GM19328 (cell line): ENCODE results near the gene GOLGA8S.
"Not testable (repeated sequence)": the region's sequence is repeated elsewhere in the genome, so short reads cannot be mapped to it uniquely, and the experiment has no call there.

Source experiments
- ATAC-seq: cut with Tn5 transposase; IDR thresholded peaks from one replicate; pipeline ENCODE4 v1.9.1; 2021; ENCODE audit warnings: mild to moderate bottlenecking, moderate library complexity; ENCODE audit not compliant: unreplicated experiment

Gene GOLGA8S

GRCh38 chr15:23354448-23354847, at the start of gene GOLGA8S:
TSS of gene GOLGA8S (plus strand) at chr15:23354748. CDS start at chr15:23354810, 62 bp downstream.
- ATAC-seq = not testable (repeated sequence)

GRCh38 chr15:23304805-23305204, 49.7 kb upstream of the GOLGA8S start:
- ATAC-seq = not testable (repeated sequence)

- ATAC-seq = not testable (repeated sequence)
Observed at GRCh38 chr15:23305921-23306320, 48.6 kb upstream of the GOLGA8S start.

GRCh38 chr15:23311233-23311632, 43.3 kb upstream of the GOLGA8S start:
- ATAC-seq = not testable (repeated sequence)

- ATAC-seq = not testable (repeated sequence)
Observed at GRCh38 chr15:23334096-23334495, 20.5 kb upstream of the GOLGA8S start, which contains the start of gene GOLGA6L26. TSS of gene GOLGA6L26 (minus strand) at chr15:23334196. CDS start at chr15:23334135, 61 bp downstream.

- ATAC-seq = not testable (repeated sequence)
Observed at GRCh38 chr15:23362622-23363021, 8.1 kb downstream of the GOLGA8S start.

GRCh38 chr15:23364261-23364660, 9.7 kb downstream of the GOLGA8S start:
- ATAC-seq = not testable (repeated sequence)

GRCh38 chr15:23370578-23370977, 16.0 kb downstream of the GOLGA8S start:
- no peak for ATAC-seq

GRCh38 chr15:23371134-23371533, 16.6 kb downstream of the GOLGA8S start:
- ATAC-seq = not testable (repeated sequence)

GRCh38 chr15:23371868-23372267, 17.3 kb downstream of the GOLGA8S start:
- ATAC-seq = not testable (repeated sequence)

GRCh38 chr15:23372284-23372683, 17.7 kb downstream of the GOLGA8S start:
- ATAC-seq = no peak

- ATAC-seq = not testable (repeated sequence)
Observed at GRCh38 chr15:23372891-23373600, 18.5 kb downstream of the GOLGA8S start.

GRCh38 chr15:23374226-23374625, 19.7 kb downstream of the GOLGA8S start:
- not testable (repeated sequence) for ATAC-seq

- not testable (repeated sequence) for ATAC-seq
Observed at GRCh38 chr15:23378946-23379345, 24.4 kb downstream of the GOLGA8S start.

GRCh38 chr15:23380700-23381099, 26.2 kb downstream of the GOLGA8S start:
- ATAC-seq = not testable (repeated sequence)

- not testable (repeated sequence) for ATAC-seq
Observed at GRCh38 chr15:23381192-23381591, 26.6 kb downstream of the GOLGA8S start.

GRCh38 chr15:23384371-23384770, 29.8 kb downstream of the GOLGA8S start:
- no peak for ATAC-seq

- no peak for ATAC-seq
Observed at GRCh38 chr15:23385886-23386430, 31.4 kb downstream of the GOLGA8S start.

GRCh38 chr15:23387621-23388190, 33.2 kb downstream of the GOLGA8S start:
- ATAC-seq = no peak

GRCh38 chr15:23395030-23395692, 40.6 kb downstream of the GOLGA8S start:
- no peak for ATAC-seq

- no peak for ATAC-seq
Observed at GRCh38 chr15:23395832-23396231, 41.3 kb downstream of the GOLGA8S start.
